Measurements from ENCODE around the gene CCDC116.
"Not testable (repeated sequence)": the region's sequence is repeated elsewhere in the genome, so short reads cannot be mapped to it uniquely, and the experiment has no call there.

CCDC116 gene, protein sequence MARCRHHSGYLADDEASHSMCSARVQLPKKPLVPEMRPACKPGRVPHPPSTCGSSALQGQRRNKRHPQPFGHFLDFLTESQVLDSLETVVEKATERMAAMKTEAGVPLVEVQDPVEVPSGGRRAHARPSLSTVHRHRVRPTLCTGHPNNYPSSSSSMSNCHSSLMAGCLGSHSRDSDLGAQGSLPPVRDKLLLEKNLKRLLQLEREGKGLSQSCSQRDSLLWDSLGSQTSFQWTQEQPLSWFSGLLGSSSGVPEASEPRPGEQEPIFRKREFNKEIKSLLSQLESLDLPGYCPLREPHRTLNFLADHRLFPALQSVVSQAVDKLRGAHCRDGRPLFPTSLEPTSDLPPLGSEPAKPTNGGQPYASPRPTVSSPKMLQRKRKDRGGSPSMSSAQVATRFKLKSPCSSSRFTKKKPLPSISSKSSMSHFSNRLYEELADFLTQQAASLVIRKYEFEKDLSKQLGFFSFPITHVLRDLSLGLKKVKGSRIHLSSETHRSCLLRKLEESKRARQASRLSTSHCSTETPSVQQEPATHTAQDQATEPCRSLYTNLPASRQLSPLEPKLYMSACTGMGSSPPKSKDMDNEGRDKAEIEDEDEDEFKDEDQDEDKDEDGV

DNA sequence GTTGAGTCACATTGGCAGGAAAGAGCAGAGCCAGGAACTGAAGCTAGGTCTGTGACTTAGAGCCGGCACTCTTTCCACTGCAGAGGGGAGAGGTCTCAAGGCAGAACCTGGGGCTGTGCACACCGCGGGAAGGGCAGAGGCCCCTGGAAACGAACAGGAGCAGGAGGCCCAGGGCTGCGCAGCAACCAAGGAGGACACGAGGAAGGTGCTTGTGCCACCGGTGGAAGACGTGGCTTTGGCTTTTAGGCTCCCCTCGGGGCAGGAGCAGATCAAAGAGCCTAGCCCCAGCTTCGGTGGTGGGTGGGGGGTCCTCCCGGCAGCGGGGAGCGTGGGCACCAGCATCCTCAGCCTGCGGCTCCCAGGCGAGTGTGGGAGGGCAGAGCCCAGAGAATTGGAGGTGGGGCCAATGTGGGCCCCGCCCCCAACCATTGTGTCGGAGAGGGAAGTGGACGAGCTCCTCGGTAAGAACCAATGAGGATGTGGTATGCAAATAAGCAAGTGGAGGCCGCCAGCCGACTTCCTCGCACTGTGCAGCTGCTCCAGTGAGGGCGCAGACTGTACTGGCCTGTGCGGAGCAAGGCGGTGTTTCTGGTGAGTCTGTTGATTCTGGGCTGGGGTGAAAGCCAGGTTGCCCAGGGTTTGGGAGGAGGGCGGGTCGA lies at the start of gene CCDC116:
Gene CCDC116, plus strand, starts transcription at position 524 of the 659 bp plus-strand sequence. CDS start 422 bp downstream, outside the sequence.
- peak; percentile 64 for DNase-seq

DNA sequence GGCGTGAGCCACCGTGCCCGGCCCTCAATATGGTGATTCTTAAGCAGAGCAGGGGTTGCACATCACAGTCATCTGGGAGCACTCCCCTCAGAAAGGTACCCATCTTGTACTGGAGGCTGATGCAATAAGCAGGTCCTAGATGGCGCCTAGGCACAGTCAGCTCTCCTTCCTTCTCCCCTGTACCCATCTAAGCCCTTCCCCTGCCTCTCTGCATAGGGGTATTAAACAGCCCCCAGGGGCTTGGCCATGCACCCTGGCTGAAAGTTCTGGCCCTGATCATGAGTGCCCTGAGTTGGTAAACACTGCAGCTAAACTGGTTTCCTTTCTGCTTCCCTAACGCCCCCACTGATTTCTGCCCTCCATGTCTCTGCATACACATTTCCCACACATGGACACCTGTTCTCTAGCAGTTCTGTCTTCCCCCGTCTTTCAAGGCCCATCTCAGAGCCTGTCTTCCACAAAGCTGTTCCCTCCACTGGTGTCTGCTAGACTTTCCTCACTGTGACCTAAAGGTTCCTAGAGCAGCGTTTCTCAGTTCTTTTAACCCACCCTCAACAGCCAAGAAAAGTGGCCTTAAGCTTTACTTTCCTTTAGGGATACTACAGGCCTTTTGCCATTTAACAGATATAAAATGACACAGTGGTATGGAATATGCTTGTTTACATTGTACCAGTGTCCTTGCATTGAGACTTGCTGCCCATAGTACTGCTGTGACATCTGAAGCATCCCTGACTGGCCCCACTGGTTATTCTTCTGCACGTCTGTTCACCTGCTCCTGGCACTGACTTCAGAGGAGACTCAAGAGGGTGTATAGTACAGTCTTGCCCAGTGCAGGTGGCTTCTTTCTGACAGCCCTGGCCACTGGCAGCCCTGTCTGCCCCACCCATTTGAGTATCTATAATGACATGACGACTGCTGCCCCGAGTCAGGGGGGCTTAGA lies 49.5 kb upstream of the CCDC116 start:
- DNase-seq = no peak

DNA sequence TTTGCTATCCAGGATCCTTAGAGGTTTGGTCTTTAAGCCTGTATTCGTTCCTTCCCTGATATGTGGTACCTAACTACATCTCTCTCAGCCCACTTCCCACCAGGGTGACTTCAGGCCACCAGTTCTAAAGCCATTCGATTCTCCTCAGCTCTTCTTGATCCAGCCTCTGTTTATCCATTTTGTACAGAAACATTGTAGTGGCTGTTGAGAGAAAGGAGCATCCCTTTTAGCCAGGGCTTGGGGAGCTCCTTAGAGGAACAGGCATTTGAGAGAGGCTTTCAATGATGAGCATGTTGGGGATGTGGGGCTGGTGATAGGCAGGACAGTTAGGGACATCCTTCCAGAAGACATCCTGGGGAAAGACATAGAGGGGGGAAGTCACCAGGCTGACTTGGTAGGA lies 47.2 kb upstream of the CCDC116 start:
- DNase-seq = no peak

DNA sequence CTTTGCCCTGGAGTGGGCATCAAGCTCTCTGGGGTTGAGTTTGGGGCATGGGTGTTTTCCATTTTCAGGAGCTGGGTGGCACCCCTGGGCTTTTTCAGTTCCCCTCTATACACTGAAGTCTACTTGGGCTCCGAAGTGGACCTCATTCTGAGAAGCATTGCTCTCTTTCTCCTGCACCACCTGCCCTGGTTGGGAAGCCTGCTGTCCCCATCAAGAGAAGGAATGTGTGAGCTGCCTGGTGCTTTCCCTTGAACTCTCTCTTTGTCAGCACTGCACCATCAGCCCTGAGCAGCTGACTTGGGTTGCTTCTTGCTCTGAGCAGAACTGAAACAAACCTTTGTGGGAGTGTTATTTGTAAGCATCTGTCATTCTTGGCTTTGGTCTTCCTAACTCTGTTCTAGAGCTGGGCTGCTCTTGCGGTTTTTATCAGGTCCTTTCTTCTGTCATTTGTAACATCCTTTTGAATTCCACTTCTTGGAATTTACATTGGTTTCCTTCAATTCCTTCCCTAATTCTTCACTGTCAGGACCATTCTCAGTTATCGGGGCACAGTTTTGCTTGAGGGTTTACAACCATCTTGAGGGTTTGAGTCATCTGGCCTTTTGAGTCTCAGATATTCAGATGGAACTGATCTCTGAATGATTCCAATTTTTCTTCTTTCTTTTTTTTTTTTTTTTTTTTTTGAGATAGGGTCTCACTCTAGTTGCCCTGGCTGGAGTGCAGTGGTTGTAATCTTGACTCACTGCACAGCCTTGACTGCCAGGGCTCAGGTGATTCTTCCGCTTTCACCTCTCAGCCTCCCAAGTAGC lies 44.6 kb upstream of the CCDC116 start:
- no peak for DNase-seq

DNA sequence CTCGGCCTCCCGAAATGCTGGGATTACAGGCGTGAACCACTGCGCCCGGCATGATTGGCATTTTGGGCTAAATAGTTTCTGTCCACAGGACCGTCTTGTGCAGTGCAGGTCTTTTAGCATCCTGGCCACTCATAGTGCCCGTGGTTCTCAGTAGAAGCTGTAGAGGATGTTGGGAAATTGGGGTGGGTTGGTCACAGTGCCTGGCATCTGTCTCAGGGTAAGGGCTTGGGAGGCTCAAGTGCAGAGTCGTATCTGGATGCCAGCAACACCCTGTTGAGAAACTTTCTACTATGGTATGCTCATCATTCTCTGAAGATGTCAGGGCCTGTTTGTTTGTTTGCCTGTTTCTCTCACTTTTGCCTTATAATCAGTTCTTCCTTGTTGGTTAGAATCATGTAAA lies 43.2 kb upstream of the CCDC116 start:
- DNase-seq = no peak

DNA sequence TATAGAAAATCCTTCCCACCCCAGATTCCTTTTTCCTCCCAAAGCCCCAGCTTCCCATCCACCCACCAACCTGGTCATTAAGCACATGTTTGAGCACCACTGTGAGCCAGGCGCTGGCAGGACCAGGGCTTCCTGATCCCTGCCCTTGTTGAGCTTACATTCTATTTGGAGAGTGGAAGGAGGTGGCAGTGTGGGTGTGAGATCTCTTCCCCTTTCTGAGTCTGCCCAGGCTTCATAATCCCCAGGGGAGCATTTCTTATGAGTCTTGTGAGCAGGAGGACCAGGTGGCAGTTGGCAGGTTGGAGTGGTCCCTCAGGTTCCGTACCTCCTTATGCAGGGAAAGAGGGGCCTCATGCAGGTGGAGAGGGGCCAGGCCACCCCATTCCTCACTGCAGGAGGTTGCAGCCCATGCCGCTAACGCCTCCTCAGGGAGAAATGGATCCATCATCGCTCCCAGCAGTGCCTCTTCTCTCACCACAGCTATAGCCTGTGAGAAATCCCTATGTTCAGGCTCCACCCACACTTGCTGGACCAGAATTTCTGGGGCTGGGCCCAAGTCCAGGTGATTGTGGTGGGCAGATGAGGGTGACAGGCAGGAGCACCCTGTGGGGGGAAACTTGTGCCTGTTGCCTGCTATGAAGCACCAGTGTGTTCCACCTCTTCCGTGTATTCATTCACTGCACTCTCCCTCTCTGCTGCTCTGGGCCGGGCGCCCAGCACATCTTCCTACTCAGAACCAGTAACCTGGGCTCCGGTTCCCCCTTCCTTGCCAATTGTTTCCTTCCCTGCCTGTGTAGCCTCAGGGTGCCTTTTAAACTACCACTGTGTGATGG lies 41.5 kb upstream of the CCDC116 start:
- DNase-seq = no peak

DNA sequence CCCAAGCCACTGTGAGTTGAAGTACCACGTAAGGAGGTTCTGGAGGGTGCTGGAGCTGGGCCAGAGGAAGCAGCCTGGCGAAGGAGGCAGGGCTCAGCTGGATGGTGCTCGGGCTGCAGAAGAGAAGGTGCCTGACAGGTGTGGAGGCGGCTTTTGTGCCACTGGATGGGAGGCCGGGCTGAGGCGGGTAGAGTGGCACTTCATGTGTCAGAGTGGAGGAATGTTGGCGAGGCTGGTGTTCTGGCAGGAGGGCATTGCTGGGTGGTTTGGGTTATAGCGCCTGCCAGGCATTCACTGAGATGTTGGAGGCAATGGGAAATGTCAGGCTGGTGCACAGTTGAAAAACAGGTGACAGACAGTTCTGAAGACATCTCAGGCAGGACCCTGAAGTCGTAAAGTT lies 40.9 kb upstream of the CCDC116 start:
- no peak for DNase-seq

DNA sequence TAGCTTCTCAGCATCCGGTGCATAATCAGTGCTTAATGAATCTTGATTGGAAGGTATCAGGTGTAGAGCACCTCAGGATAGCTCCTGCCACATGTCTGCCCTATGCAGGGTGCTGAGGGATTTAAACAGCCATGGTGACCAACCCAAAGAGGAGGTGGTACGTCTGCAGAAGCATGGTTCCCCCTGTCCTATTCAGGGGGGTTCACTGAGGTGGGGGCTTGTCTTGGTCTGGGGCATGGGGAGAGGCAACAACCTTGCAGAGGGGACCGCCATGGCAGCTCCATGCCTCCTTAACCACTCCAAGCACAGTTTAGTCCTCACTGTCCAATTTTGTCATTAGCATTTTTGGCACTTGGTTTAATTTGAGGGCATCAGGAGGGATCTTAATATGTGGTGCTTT lies 40.1 kb upstream of the CCDC116 start:
- no peak for DNase-seq

DNA sequence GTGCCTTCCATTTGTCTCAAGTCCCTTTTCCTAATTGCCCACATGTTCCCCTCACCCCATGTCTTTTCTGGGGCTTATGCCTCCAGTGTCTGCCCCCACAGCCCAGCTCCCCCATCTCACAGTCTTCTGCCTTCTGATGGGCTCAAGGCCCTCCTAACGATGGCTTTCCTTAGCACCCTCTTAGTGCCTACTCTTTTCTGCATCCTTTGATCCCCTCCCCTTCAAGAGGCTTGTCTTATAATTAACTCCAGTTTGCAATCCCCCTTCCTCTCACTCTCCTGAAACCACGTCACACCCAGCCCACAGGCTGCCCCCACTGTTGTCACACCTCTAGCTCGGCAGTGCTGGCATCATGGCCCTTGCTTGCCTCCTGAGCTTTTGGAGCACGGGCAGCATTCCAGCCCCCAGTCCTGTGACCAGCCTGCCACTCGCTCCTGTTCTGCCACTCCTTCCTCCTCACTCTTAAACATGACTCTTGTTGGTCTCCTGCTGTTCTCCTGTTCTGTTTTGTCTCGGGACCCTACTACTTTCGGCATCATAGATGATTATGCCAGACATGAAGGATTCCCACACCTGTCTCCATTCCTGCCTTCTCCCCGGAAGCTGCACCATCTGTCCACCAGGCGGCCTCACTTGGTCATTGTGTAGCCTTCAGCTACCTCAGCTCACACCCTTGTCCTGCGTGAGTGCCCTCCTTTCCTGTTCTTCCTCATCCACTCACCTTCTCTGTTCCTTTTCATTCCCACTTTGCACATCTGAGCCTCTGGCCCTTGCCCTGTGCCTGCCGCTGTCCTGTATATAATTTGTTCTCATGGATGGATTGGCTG lies 38.9 kb upstream of the CCDC116 start:
- peak; percentile 37 for DNase-seq

DNA sequence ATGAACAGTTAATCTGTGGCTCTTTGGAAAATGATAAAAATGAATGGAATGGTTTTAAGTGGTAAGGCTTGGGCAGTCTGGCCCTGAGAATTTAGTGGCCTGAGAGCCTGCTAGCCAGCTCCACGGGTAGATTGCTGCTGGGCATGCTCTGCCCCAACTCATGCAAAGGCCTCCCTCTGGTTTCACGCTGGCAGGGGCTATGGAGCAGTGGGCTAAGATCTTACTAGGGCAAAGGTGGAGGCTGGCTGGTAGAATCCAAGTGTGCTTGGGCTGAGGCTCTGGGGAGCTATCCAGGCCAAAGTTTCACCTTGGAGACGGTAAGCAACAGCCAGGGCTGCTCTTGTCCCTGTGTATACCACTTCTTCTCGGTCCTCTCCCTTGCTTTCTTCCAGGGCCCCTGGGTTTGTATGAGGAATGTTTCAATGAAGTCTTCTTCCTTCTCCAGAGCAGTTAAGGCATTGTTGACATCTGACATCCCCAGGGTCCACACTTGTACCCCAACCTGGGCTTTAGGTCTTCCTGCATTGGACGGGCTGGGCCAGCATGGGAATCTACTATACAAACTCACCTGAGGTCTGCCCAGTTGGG lies 37.6 kb upstream of the CCDC116 start:
- no peak for DNase-seq

DNA sequence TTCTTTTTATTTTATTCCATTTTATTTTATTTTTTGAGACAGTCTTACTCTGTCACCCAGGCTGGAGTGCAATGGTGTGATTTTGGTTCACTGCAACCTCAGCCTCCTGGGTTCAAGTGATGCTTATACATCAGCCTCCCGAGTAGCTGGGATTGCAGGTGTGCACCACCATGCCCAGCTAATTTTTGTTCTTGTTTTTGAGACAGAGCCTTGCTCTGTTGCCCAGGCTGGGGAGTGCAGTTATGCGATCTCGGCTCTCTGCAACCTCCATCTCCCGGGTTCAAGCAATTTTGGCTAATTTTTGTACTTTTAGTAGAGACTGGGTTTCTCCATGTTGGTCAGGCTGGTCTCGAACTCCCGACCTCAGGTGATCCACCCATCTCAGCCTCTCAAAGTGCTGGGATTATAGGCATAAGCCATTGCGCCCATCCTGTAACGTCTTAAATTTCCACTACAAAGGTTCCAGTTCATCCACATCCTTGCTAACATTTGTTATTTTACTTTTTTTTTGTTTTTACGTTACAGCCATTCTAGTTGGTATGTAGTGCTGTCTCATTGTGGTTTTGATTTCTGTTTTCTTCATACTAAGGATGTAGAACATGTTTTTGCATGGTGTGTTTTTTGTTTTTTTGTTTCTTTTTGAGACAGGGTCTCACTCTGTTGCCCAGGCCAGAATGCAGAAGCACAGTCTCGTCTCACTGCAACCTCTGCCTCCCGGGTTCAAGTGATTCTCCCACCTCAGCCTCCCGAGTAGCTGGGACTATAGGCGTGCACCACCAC lies 36.0 kb upstream of the CCDC116 start:
- DNase-seq = not testable (repeated sequence)

DNA sequence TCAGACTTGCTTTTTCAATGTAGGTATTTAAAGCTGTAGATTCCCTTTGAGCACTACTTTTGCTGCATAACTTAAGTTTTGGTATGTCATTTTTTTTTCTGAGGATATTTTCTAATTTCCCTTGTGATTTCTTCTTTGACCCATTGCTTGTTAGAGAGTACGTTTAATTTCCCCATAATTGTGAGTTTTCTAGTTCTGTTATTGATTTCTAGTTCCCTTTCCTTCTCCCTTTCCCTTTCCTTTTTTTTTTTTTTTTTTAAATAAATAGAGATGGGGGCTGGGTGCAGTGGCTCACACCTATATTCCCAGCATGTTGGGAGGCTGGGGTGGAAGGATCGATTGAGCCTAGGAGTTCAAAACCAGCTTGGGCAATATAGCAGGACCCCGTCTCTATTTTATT lies 34.3 kb upstream of the CCDC116 start:
- no peak for DNase-seq

DNA sequence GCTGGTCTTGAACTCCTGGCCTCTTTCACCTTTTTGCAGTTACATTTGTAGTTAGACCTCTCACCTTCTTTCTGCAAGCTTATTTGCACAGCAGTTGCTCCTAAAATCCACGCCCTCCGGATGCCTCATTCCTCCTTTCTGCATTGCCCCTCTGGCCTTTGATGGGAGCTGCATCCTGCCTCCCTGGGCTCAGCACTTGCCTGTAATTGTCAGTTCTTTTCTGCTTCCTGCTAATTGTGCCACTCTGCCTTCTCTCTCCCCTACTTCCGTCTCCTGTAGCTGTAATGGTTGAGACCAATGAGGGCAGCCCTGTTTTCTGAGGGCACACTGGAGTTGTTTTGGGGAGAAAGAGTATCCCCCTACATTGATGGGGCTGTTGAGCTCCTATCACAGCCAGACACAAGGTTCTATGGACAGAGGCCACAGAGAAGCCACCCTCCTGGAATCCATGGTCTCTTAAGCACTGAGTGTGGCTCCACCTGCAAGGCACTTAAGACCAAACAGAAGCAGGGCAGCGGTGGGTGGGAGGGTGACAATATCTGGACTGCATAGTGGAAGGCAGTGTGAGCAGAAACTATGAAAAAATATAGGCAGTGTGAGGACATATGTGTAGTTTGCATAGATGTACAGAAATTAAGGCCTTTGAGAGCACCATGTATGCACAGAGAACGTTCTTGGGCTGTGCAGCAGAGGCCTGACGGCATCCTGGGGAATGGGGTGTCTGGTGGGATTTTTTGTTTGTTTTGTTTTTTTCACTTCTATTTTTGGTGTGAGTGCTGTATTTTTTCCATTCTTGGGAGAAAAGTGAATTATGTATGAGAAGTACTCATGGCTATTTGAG lies 33.3 kb upstream of the CCDC116 start:
- no peak for DNase-seq

DNA sequence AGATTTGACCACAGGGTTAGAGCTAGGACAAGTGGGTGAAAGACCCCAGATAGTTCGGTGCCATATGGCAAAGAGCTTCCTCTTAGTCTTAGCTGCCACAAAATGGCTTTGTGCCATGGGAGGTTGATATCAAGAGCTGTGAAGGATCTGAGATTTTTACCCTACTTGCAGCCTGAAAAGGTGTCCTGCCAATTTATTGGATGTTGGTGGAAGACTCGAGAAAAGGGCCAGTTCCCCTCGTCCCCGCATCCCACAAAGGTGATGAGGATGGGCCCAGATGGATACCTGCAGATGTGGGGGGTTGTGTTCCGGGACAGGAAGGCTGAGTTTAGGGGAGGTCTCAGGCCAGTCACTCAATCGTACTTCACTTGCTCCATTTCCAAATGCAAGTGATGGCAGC lies 30.0 kb upstream of the CCDC116 start:
- no peak for DNase-seq

DNA sequence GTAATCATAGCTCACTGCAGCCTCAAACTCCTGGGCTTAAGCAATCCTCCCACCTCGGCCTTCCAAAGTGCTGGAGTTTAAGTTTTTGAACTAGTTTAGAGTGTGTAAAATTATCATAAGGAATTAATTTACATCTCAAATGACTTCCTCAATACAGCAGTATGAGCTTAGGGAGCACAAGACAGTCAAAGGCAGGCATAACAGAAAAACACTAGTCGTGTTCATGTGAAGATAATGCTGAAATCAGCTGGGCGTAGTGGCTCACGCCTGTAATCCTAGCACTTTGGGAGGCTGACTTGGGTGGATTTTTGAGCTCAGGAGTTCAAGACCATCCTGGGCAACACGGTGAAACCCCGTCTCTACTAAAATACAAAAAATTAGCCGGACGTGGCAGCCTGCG lies 28.6 kb upstream of the CCDC116 start:
- DNase-seq = no peak

DNA sequence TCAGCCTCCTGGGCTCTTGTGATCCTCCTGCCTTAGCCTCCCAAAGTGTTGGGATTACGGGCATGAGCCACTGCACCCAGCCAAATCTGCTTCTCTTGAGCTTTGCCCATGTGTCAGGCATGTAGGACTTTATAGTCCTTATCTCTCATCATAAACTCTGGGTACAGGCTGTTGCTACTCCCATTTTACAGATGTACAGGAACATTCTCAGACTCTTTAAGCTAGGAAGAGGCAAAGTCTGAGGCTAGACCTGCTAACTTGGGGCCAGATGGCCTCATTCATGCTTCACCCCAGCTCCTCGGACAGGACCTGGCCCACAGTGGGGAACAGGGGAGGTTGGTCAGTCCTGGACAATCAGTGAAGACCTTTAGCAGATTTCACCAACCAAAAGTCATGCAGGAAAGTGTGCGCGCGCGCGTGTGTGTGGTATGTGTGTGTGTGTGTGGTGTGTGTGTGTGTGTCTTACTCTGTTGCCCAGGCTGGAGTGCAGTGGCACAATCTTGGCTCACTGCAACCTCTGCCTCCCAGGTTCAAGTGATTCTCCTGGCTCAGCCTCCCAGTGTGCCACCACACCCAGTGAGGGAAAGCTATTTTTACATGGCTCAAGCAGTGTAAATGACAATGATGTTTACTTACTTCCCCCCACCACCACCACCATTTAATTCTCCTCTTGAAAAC lies 26.5 kb upstream of the CCDC116 start:
- no peak for DNase-seq

DNA sequence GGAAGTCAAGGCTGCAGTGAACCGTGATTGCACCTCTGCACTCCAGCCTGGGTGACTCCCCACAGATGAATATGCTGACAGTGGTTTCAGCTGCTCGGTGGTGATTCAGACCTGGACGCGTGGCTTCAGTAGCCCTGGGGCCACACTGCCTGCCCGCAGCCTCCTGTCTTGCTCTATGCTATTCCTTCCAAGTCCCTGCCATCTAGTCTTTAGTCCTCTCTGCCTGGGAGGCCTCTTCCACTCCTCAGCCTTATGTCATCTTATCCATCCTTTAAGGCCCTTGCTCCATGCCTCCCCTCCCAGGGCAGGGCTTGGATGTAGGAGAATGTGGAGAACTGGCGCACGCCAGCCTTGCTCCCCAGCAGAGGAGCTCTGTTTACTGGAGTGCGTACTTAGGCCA lies 25.8 kb upstream of the CCDC116 start:
- no peak for DNase-seq
